GM21526 (cell line): Measurements from ENCODE around the gene ALPK3.

Experiments
- ATAC-seq: cut with Tn5 transposase; IDR thresholded peaks from one replicate; pipeline ENCODE4 v1.9.1; 2021; ENCODE audit warnings: moderate library complexity; ENCODE audit not compliant: unreplicated experiment, low FRiP score

ALPK3 gene

GRCh38 chr15:84816694-84817465 is at the start of gene ALPK3:
Gene ALPK3, plus strand, starts transcription at chr15:84817356. Its CDS starts 97 bp downstream, at chr15:84817453.
- no peak for ATAC-seq

- no peak for ATAC-seq
These were observed 45.1 kb upstream of the ALPK3 start for GRCh38 chr15:84772031-84772430.

- ATAC-seq: no peak
These were observed 44.7 kb upstream of the ALPK3 start for GRCh38 chr15:84772467-84772866.

- no peak for ATAC-seq
These were observed 43.4 kb upstream of the ALPK3 start for GRCh38 chr15:84773716-84774115.

GRCh38 chr15:84775867-84776449 is 41.2 kb upstream of the ALPK3 start:
- no peak for ATAC-seq

GRCh38 chr15:84778194-84778593 is 39.0 kb upstream of the ALPK3 start:
- ATAC-seq: no peak

GRCh38 chr15:84780492-84780891 is 36.7 kb upstream of the ALPK3 start:
- no peak for ATAC-seq

GRCh38 chr15:84781495-84781894 is 35.7 kb upstream of the ALPK3 start:
- ATAC-seq: no peak

- ATAC-seq: no peak
These were observed 34.8 kb upstream of the ALPK3 start for GRCh38 chr15:84782346-84782745.

- ATAC-seq: no peak
These were observed 33.5 kb upstream of the ALPK3 start for GRCh38 chr15:84783493-84784251.

- ATAC-seq: no peak
These were observed 32.9 kb upstream of the ALPK3 start for GRCh38 chr15:84784262-84784661.

- no peak for ATAC-seq
These were observed 32.1 kb upstream of the ALPK3 start for GRCh38 chr15:84785053-84785452.

- no peak for ATAC-seq
These were observed 28.7 kb upstream of the ALPK3 start for GRCh38 chr15:84788500-84788899.

- ATAC-seq: no peak
These were observed 27.4 kb upstream of the ALPK3 start for GRCh38 chr15:84789762-84790161.

GRCh38 chr15:84790676-84791075 is 26.5 kb upstream of the ALPK3 start:
- ATAC-seq: no peak

GRCh38 chr15:84791763-84792162 is 25.4 kb upstream of the ALPK3 start:
- ATAC-seq: no peak

- no peak for ATAC-seq
These were observed 23.6 kb upstream of the ALPK3 start for GRCh38 chr15:84793431-84794161.

GRCh38 chr15:84794162-84794547 is 23.0 kb upstream of the ALPK3 start:
- ATAC-seq: no peak

GRCh38 chr15:84795186-84795585 is 22.0 kb upstream of the ALPK3 start:
- ATAC-seq: no peak

- no peak for ATAC-seq
These were observed 19.9 kb upstream of the ALPK3 start for GRCh38 chr15:84797212-84797611.

- ATAC-seq: no peak
These were observed 19.4 kb upstream of the ALPK3 start for GRCh38 chr15:84797801-84798200.
